SK-N-SH treated with all-trans-retinoic acid at 6 μM for 48 hours (cell line): Measurements from ENCODE around the gene LCTL.

Source experiments
- ARNTL ChIP-seq: fragments of 450-650 bp; formaldehyde crosslinking; IDR thresholded peaks from 2 replicates; pipeline ENCODE4 v1.5.0; 2020; ENCODE audit warnings: low read depth, mild to moderate bottlenecking, moderate library complexity, borderline replicate concordance
- CREB5 ChIP-seq: fragments of 250-450 bp; sonication (Bioruptor Pico); IDR thresholded peaks from 2 replicates; pipeline ENCODE4 v1.5.1; 2020; ENCODE audit warnings: low read depth, mild to moderate bottlenecking, moderate library complexity
- CSRNP3 ChIP-seq: fragments of 250-450 bp; sonication (Bioruptor Pico); IDR thresholded peaks from 2 replicates; pipeline ENCODE4 v1.5.1; 2021; ENCODE audit warnings: mild to moderate bottlenecking, moderate library complexity
- OSR1 ChIP-seq: fragments of 250-450 bp; sonication (Bioruptor Pico); IDR thresholded peaks from 2 replicates; pipeline ENCODE4 v1.8.0; 2022; ENCODE audit warnings: moderate library complexity, mild to moderate bottlenecking, inconsistent platforms
- PATZ1 ChIP-seq: fragments of 250-450 bp; sonication (Bioruptor Pico); IDR thresholded peaks from 2 replicates; pipeline ENCODE4 v1.8.0; 2020; ENCODE audit warnings: mild to moderate bottlenecking, moderate library complexity, borderline replicate concordance
- POU6F1 ChIP-seq: fragments of 250-450 bp; sonication (Bioruptor Pico); IDR thresholded peaks from 2 replicates; pipeline ENCODE4 v1.8.0; 2021; ENCODE audit warnings: low read depth, mild to moderate bottlenecking, moderate library complexity, borderline replicate concordance
- TOX ChIP-seq: fragments of 250-450 bp; sonication (Bioruptor Pico); IDR thresholded peaks from 2 replicates; pipeline ENCODE4 v1.8.0; 2021; ENCODE audit warnings: mild to moderate bottlenecking, moderate library complexity, borderline replicate concordance
- ZFP3 ChIP-seq: fragments of 250-450 bp; sonication (Bioruptor Pico); IDR thresholded peaks from 2 replicates; pipeline ENCODE4 v1.5.0; 2020; ENCODE audit warnings: mild to moderate bottlenecking, moderate library complexity
- ZNF565 ChIP-seq: fragments of 450-650 bp; formaldehyde crosslinking; conservative IDR thresholded peaks from 2 replicates; pipeline ENCODE4 v1.5.0; 2020; ENCODE audit warnings: low read depth, mild to moderate bottlenecking, moderate library complexity
- ZNF8 ChIP-seq: fragments of 450-650 bp; formaldehyde crosslinking; IDR thresholded peaks from 2 replicates; pipeline ENCODE4 v1.5.0; 2020; ENCODE audit warnings: mild to moderate bottlenecking, moderate library complexity

GRCh38 chr15:66572146-66572545 is 6.3 kb upstream of the LCTL start:
- TF ChIP-seq ZNF8 (no peak), ZNF565 (CRISPR knock-in tag) (no peak), ZFP3 (no peak), CSRNP3 (CRISPR knock-in tag) (no peak), CREB5 (CRISPR knock-in tag) (no peak), TOX (CRISPR knock-in tag) (no peak), ARNTL (CRISPR knock-in tag) (no peak), PATZ1 (CRISPR knock-in tag) (no peak), POU6F1 (CRISPR knock-in tag) (no peak), OSR1 (CRISPR knock-in tag) (no peak)
